GM12875 (cell line): ENCODE data around the gene SPINK4.

ENCODE experiments used
- H3K4me3 ChIP-seq: one replicate; pipeline ENCODE4 v1.5.1; 2011; ENCODE audit warnings: low read depth, low read length, control low read depth
- CTCF ChIP-seq: IDR thresholded peaks from 2 replicates; pipeline ENCODE4 v1.5.1; 2011; ENCODE audit warnings: low read depth, mild to moderate bottlenecking, control low read depth, inconsistent platforms, low read length, moderate library complexity, borderline replicate concordance; ENCODE audit not compliant: insufficient read depth

The SPINK4 gene

DNA sequence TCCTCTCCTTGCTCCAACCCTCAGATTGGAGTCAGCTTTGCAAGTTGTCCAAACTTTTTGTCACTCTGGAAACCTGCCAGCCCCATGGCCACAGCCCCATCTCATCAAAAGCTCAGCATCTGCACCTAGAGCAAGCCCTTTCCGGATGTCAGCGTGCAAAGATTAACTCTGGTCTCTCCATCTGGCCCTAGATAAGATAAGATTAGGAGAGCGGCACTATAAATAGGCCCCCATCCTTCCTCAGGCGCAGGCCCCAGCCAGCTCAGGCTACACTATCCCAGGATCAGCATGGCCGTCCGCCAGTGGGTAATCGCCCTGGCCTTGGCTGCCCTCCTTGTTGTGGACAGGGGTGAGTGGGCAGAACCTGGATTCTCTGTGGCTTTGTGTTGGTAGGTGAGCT is at the start of gene SPINK4:
TSS of gene SPINK4 (plus strand) at position 247 of the 400 bp plus-strand sequence. CDS start at position 289, 42 bp downstream.
- H3K4me3 ChIP-seq, result no peak within 1 kb of the TSS
- no peak for TF ChIP-seq CTCF

DNA sequence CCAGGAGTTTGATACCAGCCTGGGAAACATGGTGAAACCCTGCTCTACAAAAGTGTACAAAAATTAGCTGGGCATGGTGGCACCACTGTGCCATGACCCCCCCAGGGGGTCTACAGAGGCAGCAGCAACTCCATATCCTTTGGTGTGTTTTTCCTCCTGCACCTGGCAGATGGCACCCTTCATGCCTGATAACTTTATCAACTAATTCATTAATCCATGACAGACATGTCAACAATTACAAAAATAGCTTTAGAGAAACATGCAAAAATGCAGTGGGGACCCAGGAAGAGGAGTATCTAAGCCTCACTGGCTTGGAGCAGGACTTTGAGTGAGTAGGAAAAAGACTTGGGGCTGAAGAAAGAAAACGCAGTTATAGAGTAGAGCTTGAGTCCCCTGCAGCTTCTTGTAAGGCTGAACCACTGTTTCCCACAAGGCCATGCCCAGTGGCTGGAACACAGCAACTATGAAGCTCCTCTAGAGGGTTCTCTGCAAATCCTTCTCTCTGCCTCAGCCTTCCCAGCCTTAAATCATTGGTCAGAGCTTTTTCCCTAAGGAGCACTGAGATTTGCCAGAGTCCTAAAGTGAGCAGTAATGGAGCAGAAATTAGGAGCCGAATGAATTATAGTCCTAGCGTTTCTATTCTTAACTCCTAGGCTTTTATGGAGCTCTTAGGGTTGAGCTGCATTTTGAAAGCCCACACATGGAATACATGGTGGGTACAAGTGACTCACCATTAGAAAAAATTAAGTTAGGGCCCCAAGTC is 47.3 kb upstream of the SPINK4 start:
- H3K4me3 ChIP-seq, result no peak overlapping the region
- no peak for TF ChIP-seq CTCF

DNA sequence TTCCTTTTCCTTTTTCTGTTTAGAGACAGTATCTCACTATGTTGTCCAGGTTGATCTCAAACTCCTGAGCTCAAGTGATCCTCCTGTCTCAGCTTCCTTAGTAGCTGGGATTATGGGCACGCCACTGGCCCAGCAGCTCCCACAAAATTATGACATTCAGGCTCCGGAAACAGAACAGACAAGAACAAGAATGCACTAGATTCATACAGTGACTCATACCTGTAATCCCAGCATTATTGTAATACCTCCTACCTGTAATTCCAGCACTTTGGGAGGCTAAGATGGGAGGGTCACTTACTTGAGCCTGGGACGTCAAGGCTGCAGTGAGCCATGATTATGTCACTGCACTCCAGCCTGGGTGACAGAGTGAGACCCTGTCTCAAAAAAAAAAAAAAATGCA is 46.1 kb upstream of the SPINK4 start:
- H3K4me3 ChIP-seq, result no peak overlapping the region
- TF ChIP-seq CTCF, result no peak

- H3K4me3 ChIP-seq, result no peak overlapping the region
- no peak for TF ChIP-seq CTCF
These were observed 43.2 kb upstream of the SPINK4 start for GRCh38 chr9:33196736-33197135.

GRCh38 chr9:33197279-33198152 is 42.5 kb upstream of the SPINK4 start:
- H3K4me3 ChIP-seq, result no peak overlapping the region
- TF ChIP-seq CTCF, result no peak

GRCh38 chr9:33198165-33198564 is 41.8 kb upstream of the SPINK4 start:
- no peak for TF ChIP-seq CTCF

More at GRCh38 chr9:33198165-33198564, 41.8 kb upstream of the SPINK4 start:
- no peak overlapping the region for H3K4me3 ChIP-seq
